ENCODE results near the gene SUSD4.

Gene SUSD4

GRCh38 chr1:223248001-223248769, 115.8 kb downstream of the SUSD4 start:
- DNase-seq = no peak

- DNase-seq = no peak
Observed at GRCh38 chr1:223246476-223247112, 117.4 kb downstream of the SUSD4 start.

- no peak for DNase-seq
Observed at GRCh38 chr1:223245983-223246382, 118.0 kb downstream of the SUSD4 start.

- no peak for DNase-seq
Observed at GRCh38 chr1:223245411-223245810, 118.6 kb downstream of the SUSD4 start.

- no peak for DNase-seq
Observed at GRCh38 chr1:223244366-223245103, 119.4 kb downstream of the SUSD4 start.

GRCh38 chr1:223243441-223244050, 120.4 kb downstream of the SUSD4 start:
- DNase-seq = no peak

GRCh38 chr1:223242971-223243370, 121.0 kb downstream of the SUSD4 start:
- no peak for DNase-seq

GRCh38 chr1:223242382-223242955, 121.5 kb downstream of the SUSD4 start:
- no peak for DNase-seq

GRCh38 chr1:223240122-223240521, 123.9 kb downstream of the SUSD4 start:
- DNase-seq = no peak

GRCh38 chr1:223235091-223235490, 128.9 kb downstream of the SUSD4 start:
- no peak for DNase-seq

- no peak for DNase-seq
Observed at GRCh38 chr1:223234534-223234933, 129.4 kb downstream of the SUSD4 start.

- no peak for DNase-seq
Observed at GRCh38 chr1:223234170-223234514, 129.8 kb downstream of the SUSD4 start.

GRCh38 chr1:223233410-223234169, 130.4 kb downstream of the SUSD4 start:
- no peak for DNase-seq

GRCh38 chr1:223233019-223233409, 131.0 kb downstream of the SUSD4 start:
- DNase-seq = no peak

- DNase-seq = no peak
Observed at GRCh38 chr1:223231581-223231980, 132.4 kb downstream of the SUSD4 start.

- no peak for DNase-seq
Observed at GRCh38 chr1:223231011-223231572, 132.9 kb downstream of the SUSD4 start.

GRCh38 chr1:223230161-223230881, 133.7 kb downstream of the SUSD4 start:
- no peak for DNase-seq

- no peak for DNase-seq
Observed at GRCh38 chr1:223229756-223230155, 134.2 kb downstream of the SUSD4 start.

GRCh38 chr1:223228931-223229528, 134.9 kb downstream of the SUSD4 start:
- DNase-seq = no peak

- no peak for DNase-seq
Observed at GRCh38 chr1:223228201-223228600, 135.8 kb downstream of the SUSD4 start.

All from NCI-H1105 (cell line).